ENCODE measurements around the gene HOXA3. TPM values are rescaled to one million over a fixed set of nuclear protein-coding genes. Genes with fewer than 3 reads are reported as not detected.

The HOXA3 gene
- total and polyA plus RNA-seq, 9 donors, result 0.36 to 50.9 (median 2.3) TPM

- no peak for DNase-seq
- no peak overlapping the region for H3K27ac ChIP-seq
- peaks cover 3% of the 10 kb centered on the region for H3K4me1 ChIP-seq (ENCODE audit: insufficient read depth)
- TF ChIP-seq EP300 (IDR thresholded peaks at IDR 0.05) (no peak), CTCF (IDR thresholded peaks at IDR 0.05) (no peak), POLR2A (IDR thresholded peaks at IDR 0.05) (no peak)
- no peaks in the 10 kb centered on the region for H3K36me3 ChIP-seq
- H3K27me3 ChIP-seq, result peaks cover 3% of the 10 kb centered on the region
- H3K9me3 ChIP-seq, result no peaks in the 10 kb centered on the region
- H3K4me3 ChIP-seq, result no peak overlapping the region
- intact Hi-C loops (cut with DNase I), result no loop called here
- WGBS, 3 donors, result 63 to 69% (median 67%) methylated on average over 9 of the region's 9 CpGs
Observed at GRCh38 chr7:27091941-27092818, 60.2 kb downstream of the HOXA3 start.

DNA sequence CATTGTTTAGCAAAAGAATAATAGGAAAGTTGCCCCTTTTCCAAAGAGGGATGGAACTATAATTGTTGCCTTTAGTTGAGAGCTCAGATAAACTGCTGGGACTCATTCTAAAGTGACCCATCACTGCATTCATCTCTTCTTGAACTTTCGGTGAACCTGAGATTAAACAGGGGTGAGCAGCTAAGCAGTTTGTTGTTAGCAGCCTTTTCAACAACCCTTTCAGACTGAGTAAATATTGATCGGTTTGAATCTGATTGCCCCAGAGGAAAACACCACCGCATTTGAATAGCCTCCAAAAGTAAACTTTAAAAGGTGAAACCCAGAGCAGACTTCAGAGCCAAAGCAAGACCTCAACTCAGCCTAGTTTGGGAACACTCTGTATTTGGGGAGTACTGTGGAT, 61.3 kb downstream of the HOXA3 start:
- 17 to 32% (median 24%) methylated on average over 3 of the region's 3 CpGs for WGBS, 3 donors
- intact Hi-C loops (cut with DNase I), result no loop called here
- peaks cover 2% of the 10 kb centered on the region for H3K4me1 ChIP-seq (ENCODE audit: insufficient read depth)
- H3K9me3 ChIP-seq, result no peaks in the 10 kb centered on the region
- H3K27me3 ChIP-seq, result peaks cover 3% of the 10 kb centered on the region
- no peak overlapping the region for H3K27ac ChIP-seq
- no peaks in the 10 kb centered on the region for H3K36me3 ChIP-seq
- no peak overlapping the region for H3K4me3 ChIP-seq
- no peak for TF ChIP-seq CTCF (IDR thresholded peaks at IDR 0.05)
- TF ChIP-seq EP300 (IDR thresholded peaks at IDR 0.05), result no peak
- TF ChIP-seq POLR2A (IDR thresholded peaks at IDR 0.05), result no peak
- DNase-seq, result no peak

- no peak for DNase-seq
- Histone ChIP-seq H3K4me3 (no peak overlapping the region), H3K4me1 (ENCODE audit: insufficient read depth) (no peaks in the 10 kb centered on the region), H3K27me3 (peaks cover 3% of the 10 kb centered on the region), H3K9me3 (no peaks in the 10 kb centered on the region), H3K27ac (no peak overlapping the region), H3K36me3 (no peaks in the 10 kb centered on the region)
- WGBS, 3 donors, result 17 to 20% (median 18%) methylated on average over 63 to 68 of the region's 68 CpGs
- TF ChIP-seq POLR2A (IDR thresholded peaks at IDR 0.05), result no peak
- TF ChIP-seq EP300 (IDR thresholded peaks at IDR 0.05), result no peak
- TF ChIP-seq CTCF (IDR thresholded peaks at IDR 0.05), result no peak
- intact Hi-C loops (cut with DNase I), result no loop called here
Observed at GRCh38 chr7:27088002-27088922, 64.1 kb downstream of the HOXA3 start.

GRCh38 chr7:27083646-27084045, 68.7 kb downstream of the HOXA3 start:
- Histone ChIP-seq H3K9me3 (no peaks in the 10 kb centered on the region), H3K27ac (no peak overlapping the region), H3K4me3 (no peak overlapping the region), H3K4me1 (ENCODE audit: insufficient read depth) (no peaks in the 10 kb centered on the region), H3K36me3 (no peaks in the 10 kb centered on the region), H3K27me3 (peaks cover 3% of the 10 kb centered on the region)
- DNase-seq, result no peak
- WGBS, 3 donors, result 70 to 83% (median 80%) methylated on average over 2 of the region's 2 CpGs
- TF ChIP-seq EP300 (IDR thresholded peaks at IDR 0.05) (no peak), POLR2A (IDR thresholded peaks at IDR 0.05) (no peak), CTCF (IDR thresholded peaks at IDR 0.05) (no peak)
- intact Hi-C loops (cut with DNase I), result no loop called here

Data from ovary (tissue), 9 donors.